GM23338 (cell line): ENCODE measurements around the gene KLK11. TPM values are rescaled to one million over a fixed set of nuclear protein-coding genes. Genes with fewer than 3 reads are reported as not detected.

ENCODE experiments used
- ATAC-seq: fragments of 200-7000 bp; cut with Tn5 transposase; 3 replicates; pipeline ENCODE4 v1.9.1; 2020
- DNase-seq: peaks from one replicate; pipeline ENCODE4 v3.0.0-alpha.2; 2015; ENCODE audit warnings: low spot score
- H2AFZ ChIP-seq: fragments of 200-600 bp; sonication (generic); 2 replicates; pipeline ENCODE4 v1.8.0; 2016; ENCODE audit warnings: antibody characterized with exemption, mild to moderate bottlenecking, moderate library complexity
- H3F3A ChIP-seq: fragments of 200-600 bp; sonication (generic); replicated peaks from 2 replicates; pipeline ENCODE4 v1.8.0; 2017; ENCODE audit warnings: antibody characterized with exemption, mixed run types, low read depth
- H3K27ac ChIP-seq: fragments of 200-600 bp; sonication (generic); 2 replicates; pipeline ENCODE4 v1.6.1; 2016; ENCODE audit warnings: low read depth
- H3K27me3 ChIP-seq: fragments of 200-600 bp; sonication (generic); 2 replicates; pipeline ENCODE4 v1.8.0; 2016; ENCODE audit warnings: mild to moderate bottlenecking, mixed run types, moderate library complexity; ENCODE audit not compliant: insufficient read depth
- H3K36me3 ChIP-seq: fragments of 200-600 bp; sonication (generic); 2 replicates; pipeline ENCODE4 v1.8.0; 2016; ENCODE audit warnings: mild to moderate bottlenecking; ENCODE audit not compliant: insufficient read depth
- H3K4me1 ChIP-seq: fragments of 200-600 bp; sonication (generic); 2 replicates; pipeline ENCODE4 v1.8.0; 2016; ENCODE audit warnings: mild to moderate bottlenecking, moderate library complexity; ENCODE audit not compliant: insufficient read depth
- H3K4me2 ChIP-seq: fragments of 200-600 bp; sonication (generic); 2 replicates; pipeline ENCODE4 v1.7.1; 2017; ENCODE audit warnings: mixed run types
- H3K4me3 ChIP-seq: fragments of 200-600 bp; sonication (generic); 2 replicates; pipeline ENCODE4 v1.6.1; 2016; ENCODE audit warnings: mixed run types
- H3K79me2 ChIP-seq: fragments of 200-600 bp; sonication (generic); replicated peaks from 2 replicates; pipeline ENCODE4 v1.8.0; 2017; ENCODE audit warnings: mild to moderate bottlenecking; ENCODE audit not compliant: insufficient read depth
- H3K9me2 ChIP-seq: fragments of 200-600 bp; sonication (generic); 2 replicates; pipeline ENCODE4 v1.8.0; 2017; ENCODE audit not compliant: insufficient read depth
- H4K20me1 ChIP-seq: fragments of 200-600 bp; sonication (generic); replicated peaks from 2 replicates; pipeline ENCODE4 v1.8.0; 2017; ENCODE audit warnings: mild to moderate bottlenecking; ENCODE audit not compliant: insufficient read depth
- H3K27ac Mint-ChIP-seq: 2 replicates; pipeline ENCODE4 v1.8.0; 2020; ENCODE audit warnings: inconsistent platforms, mild to moderate bottlenecking, moderate library complexity, mixed read lengths
- H3K27me3 Mint-ChIP-seq: 3 replicates; pipeline ENCODE4 v1.8.0; 2022; ENCODE audit warnings: low read depth, mild to moderate bottlenecking, moderate library complexity, mixed read lengths, inconsistent platforms; ENCODE audit not compliant: insufficient read depth, poor library complexity
- H3K36me3 Mint-ChIP-seq: 3 replicates; pipeline ENCODE4 v1.8.0; 2021; ENCODE audit warnings: low read depth, mild to moderate bottlenecking, inconsistent platforms, moderate library complexity, mixed read lengths
- H3K4me1 Mint-ChIP-seq: 3 replicates; pipeline ENCODE4 v1.8.0; 2020; ENCODE audit warnings: mild to moderate bottlenecking, inconsistent platforms, mixed read lengths
- H3K4me3 Mint-ChIP-seq: 3 replicates; pipeline ENCODE4 v1.8.0; 2021; ENCODE audit warnings: moderate library complexity, mild to moderate bottlenecking, inconsistent platforms, mixed read lengths
- H3K9me3 Mint-ChIP-seq: 3 replicates; pipeline ENCODE4 v1.8.0; 2020; ENCODE audit warnings: moderate library complexity, mild to moderate bottlenecking, inconsistent platforms, mixed read lengths
- CREB1 ChIP-seq: fragments of 250-450 bp; sonication (Bioruptor Pico); IDR thresholded peaks from 2 replicates; pipeline ENCODE4 v1.5.0; 2020; ENCODE audit warnings: low read depth, mild to moderate bottlenecking, moderate library complexity
- EZH2 ChIP-seq: fragments of 200-600 bp; sonication (generic); IDR thresholded peaks from one replicate; pipeline ENCODE4 v1.8.0; 2017; ENCODE audit warnings: antibody characterized with exemption, mild to moderate bottlenecking, low read depth; ENCODE audit not compliant: unreplicated experiment
- EZH2phosphoT487 ChIP-seq: fragments of 200-600 bp; sonication (generic); IDR thresholded peaks from one replicate; pipeline ENCODE4 v1.8.1; 2018; ENCODE audit warnings: antibody characterized with exemption; ENCODE audit not compliant: unreplicated experiment
- JUNB ChIP-seq: IDR thresholded peaks from one replicate; pipeline ENCODE4 v1.6.1; 2016; ENCODE audit warnings: antibody characterized with exemption; ENCODE audit not compliant: unreplicated experiment
- ZNF331 ChIP-seq: fragments of 250-450 bp; sonication (Bioruptor Pico); IDR thresholded peaks from 2 replicates; pipeline ENCODE4 v1.5.0; 2020; ENCODE audit warnings: low read depth, mild to moderate bottlenecking, moderate library complexity
- polyA plus RNA-seq: library from polyadenylated mRNA; unstranded; fragments of >200 nt; fragmentation: Nextera tagmentation; extraction: Ambion mirVana; gene quantifications from 2 replicates; pipeline ENCODE4 v1.2.1, GENCODE V29; 2016
- total RNA-seq: library from RNA; depleted of rRNA; stranded (reverse); fragments of >200 nt; shearing (Covaris generic); gene quantifications from 2 replicates; pipeline ENCODE4 v1.2.3, GENCODE V29; 2014
- TF ChIP-seq, protein P1 (sequence below): IDR thresholded peaks from one replicate; pipeline ENCODE4 v1.6.1; 2018; ENCODE audit warnings: antibody characterized with exemption; ENCODE audit not compliant: unreplicated experiment
- TF ChIP-seq, protein P2 (sequence below), 2 experiments: fragments of 200-600 bp in 1 of 2; sonication (generic) in 1 of 2; conservative IDR thresholded peaks; 2 replicates each; pipeline versions ENCODE4 v1.5.1 to v1.6.1; 2016 to 2017; ENCODE audit warnings: antibody characterized with exemption in 2 of 2, low read depth in 2 of 2, mild to moderate bottlenecking in 2 of 2, moderate library complexity in 1 of 2
- TF ChIP-seq, protein P3 (sequence below): IDR thresholded peaks from 2 replicates; pipeline ENCODE4 v1.6.1; 2016; ENCODE audit warnings: antibody characterized with exemption
- TF ChIP-seq, protein P4 (sequence below): fragments of 250-450 bp; sonication (Bioruptor Pico); IDR thresholded peaks from 2 replicates; pipeline ENCODE4 v1.5.0; 2020; ENCODE audit warnings: mild to moderate bottlenecking, moderate library complexity

KLK11 gene
- total and polyA plus RNA-seq, 2 experiments from 2014 or later: not detected

DNA sequence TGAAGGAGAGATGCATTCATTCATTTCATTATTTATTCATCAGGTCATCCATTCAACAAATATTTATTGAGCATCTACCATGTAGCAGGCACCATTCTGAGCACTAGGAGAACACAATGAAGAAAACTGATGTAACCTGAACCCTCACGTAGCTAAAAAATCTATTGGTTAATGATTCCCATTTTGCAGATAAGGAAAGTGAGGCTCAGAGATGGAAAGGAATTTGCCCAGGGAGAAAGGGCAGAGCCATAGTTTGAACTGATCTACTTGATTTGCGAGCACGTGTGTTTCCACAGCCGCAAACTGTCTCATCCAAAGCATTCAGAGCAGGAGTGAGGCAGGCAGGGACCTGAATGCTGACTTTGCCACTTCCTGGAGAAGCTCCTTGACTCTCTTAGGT is 27.7 kb downstream of the KLK11 start (continued):
- TF ChIP-seq, protein P1, sequence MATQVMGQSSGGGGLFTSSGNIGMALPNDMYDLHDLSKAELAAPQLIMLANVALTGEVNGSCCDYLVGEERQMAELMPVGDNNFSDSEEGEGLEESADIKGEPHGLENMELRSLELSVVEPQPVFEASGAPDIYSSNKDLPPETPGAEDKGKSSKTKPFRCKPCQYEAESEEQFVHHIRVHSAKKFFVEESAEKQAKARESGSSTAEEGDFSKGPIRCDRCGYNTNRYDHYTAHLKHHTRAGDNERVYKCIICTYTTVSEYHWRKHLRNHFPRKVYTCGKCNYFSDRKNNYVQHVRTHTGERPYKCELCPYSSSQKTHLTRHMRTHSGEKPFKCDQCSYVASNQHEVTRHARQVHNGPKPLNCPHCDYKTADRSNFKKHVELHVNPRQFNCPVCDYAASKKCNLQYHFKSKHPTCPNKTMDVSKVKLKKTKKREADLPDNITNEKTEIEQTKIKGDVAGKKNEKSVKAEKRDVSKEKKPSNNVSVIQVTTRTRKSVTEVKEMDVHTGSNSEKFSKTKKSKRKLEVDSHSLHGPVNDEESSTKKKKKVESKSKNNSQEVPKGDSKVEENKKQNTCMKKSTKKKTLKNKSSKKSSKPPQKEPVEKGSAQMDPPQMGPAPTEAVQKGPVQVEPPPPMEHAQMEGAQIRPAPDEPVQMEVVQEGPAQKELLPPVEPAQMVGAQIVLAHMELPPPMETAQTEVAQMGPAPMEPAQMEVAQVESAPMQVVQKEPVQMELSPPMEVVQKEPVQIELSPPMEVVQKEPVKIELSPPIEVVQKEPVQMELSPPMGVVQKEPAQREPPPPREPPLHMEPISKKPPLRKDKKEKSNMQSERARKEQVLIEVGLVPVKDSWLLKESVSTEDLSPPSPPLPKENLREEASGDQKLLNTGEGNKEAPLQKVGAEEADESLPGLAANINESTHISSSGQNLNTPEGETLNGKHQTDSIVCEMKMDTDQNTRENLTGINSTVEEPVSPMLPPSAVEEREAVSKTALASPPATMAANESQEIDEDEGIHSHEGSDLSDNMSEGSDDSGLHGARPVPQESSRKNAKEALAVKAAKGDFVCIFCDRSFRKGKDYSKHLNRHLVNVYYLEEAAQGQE: no peak
- TF ChIP-seq EZH2: no peak
- no peak for TF ChIP-seq EZH2phosphoT487
- TF ChIP-seq, protein P2, sequence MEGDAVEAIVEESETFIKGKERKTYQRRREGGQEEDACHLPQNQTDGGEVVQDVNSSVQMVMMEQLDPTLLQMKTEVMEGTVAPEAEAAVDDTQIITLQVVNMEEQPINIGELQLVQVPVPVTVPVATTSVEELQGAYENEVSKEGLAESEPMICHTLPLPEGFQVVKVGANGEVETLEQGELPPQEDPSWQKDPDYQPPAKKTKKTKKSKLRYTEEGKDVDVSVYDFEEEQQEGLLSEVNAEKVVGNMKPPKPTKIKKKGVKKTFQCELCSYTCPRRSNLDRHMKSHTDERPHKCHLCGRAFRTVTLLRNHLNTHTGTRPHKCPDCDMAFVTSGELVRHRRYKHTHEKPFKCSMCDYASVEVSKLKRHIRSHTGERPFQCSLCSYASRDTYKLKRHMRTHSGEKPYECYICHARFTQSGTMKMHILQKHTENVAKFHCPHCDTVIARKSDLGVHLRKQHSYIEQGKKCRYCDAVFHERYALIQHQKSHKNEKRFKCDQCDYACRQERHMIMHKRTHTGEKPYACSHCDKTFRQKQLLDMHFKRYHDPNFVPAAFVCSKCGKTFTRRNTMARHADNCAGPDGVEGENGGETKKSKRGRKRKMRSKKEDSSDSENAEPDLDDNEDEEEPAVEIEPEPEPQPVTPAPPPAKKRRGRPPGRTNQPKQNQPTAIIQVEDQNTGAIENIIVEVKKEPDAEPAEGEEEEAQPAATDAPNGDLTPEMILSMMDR (conservative IDR thresholded peaks at IDR 0.05; ENCODE audit: low read depth in 2 of 2): no peak
- TF ChIP-seq, protein P3, sequence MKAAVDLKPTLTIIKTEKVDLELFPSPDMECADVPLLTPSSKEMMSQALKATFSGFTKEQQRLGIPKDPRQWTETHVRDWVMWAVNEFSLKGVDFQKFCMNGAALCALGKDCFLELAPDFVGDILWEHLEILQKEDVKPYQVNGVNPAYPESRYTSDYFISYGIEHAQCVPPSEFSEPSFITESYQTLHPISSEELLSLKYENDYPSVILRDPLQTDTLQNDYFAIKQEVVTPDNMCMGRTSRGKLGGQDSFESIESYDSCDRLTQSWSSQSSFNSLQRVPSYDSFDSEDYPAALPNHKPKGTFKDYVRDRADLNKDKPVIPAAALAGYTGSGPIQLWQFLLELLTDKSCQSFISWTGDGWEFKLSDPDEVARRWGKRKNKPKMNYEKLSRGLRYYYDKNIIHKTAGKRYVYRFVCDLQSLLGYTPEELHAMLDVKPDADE: no peak
- no peak for TF ChIP-seq CREB1 (CRISPR knock-in tag)

DNA sequence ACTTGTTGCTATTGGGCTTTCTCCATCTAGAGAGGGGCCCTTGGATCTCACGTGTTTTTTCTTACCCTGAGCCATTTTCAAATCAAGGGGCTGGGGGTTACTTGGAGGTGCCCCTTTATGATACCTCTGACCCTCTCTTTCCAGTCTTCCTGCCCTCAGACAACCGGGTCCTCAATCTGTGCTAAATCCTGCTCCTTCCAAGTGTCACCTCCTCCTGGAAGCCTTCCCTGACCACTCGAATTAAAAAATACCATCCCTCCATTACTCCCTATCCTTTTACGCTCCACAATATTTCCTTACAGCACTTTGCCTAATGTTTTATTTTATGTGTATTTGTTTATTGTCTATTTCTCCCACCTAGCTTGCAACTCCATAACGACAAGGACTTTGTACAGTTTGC is 28.4 kb downstream of the KLK11 start:
- Mint-ChIP-seq H3K27me3 (peaks cover 26% of the 10 kb centered on the region), H3K4me3 (no peak overlapping the region), H3K36me3 (no peaks in the 10 kb centered on the region), H3K9me3 (peaks cover 7% of the 10 kb centered on the region), H3K27ac (no peak overlapping the region), H3K4me1 (peaks cover 19% of the 10 kb centered on the region)
- Histone ChIP-seq H3K4me1 (peaks cover 15% of the 10 kb centered on the region), H4K20me1 (no peaks in the 10 kb centered on the region), H2AFZ (no peak overlapping the region), H3K4me2 (no peak overlapping the region), H3K4me3 (no peak overlapping the region), H3F3A (no peaks in the 10 kb centered on the region), H3K27ac (no peak overlapping the region), H3K36me3 (no peaks in the 10 kb centered on the region), H3K9me2 (no peaks in the 10 kb centered on the region), H3K27me3 (no peaks in the 10 kb centered on the region), H3K79me2 (no peaks in the 10 kb centered on the region)
- ATAC-seq (no peak), DNase-seq (no peak)
- TF ChIP-seq, protein P4, sequence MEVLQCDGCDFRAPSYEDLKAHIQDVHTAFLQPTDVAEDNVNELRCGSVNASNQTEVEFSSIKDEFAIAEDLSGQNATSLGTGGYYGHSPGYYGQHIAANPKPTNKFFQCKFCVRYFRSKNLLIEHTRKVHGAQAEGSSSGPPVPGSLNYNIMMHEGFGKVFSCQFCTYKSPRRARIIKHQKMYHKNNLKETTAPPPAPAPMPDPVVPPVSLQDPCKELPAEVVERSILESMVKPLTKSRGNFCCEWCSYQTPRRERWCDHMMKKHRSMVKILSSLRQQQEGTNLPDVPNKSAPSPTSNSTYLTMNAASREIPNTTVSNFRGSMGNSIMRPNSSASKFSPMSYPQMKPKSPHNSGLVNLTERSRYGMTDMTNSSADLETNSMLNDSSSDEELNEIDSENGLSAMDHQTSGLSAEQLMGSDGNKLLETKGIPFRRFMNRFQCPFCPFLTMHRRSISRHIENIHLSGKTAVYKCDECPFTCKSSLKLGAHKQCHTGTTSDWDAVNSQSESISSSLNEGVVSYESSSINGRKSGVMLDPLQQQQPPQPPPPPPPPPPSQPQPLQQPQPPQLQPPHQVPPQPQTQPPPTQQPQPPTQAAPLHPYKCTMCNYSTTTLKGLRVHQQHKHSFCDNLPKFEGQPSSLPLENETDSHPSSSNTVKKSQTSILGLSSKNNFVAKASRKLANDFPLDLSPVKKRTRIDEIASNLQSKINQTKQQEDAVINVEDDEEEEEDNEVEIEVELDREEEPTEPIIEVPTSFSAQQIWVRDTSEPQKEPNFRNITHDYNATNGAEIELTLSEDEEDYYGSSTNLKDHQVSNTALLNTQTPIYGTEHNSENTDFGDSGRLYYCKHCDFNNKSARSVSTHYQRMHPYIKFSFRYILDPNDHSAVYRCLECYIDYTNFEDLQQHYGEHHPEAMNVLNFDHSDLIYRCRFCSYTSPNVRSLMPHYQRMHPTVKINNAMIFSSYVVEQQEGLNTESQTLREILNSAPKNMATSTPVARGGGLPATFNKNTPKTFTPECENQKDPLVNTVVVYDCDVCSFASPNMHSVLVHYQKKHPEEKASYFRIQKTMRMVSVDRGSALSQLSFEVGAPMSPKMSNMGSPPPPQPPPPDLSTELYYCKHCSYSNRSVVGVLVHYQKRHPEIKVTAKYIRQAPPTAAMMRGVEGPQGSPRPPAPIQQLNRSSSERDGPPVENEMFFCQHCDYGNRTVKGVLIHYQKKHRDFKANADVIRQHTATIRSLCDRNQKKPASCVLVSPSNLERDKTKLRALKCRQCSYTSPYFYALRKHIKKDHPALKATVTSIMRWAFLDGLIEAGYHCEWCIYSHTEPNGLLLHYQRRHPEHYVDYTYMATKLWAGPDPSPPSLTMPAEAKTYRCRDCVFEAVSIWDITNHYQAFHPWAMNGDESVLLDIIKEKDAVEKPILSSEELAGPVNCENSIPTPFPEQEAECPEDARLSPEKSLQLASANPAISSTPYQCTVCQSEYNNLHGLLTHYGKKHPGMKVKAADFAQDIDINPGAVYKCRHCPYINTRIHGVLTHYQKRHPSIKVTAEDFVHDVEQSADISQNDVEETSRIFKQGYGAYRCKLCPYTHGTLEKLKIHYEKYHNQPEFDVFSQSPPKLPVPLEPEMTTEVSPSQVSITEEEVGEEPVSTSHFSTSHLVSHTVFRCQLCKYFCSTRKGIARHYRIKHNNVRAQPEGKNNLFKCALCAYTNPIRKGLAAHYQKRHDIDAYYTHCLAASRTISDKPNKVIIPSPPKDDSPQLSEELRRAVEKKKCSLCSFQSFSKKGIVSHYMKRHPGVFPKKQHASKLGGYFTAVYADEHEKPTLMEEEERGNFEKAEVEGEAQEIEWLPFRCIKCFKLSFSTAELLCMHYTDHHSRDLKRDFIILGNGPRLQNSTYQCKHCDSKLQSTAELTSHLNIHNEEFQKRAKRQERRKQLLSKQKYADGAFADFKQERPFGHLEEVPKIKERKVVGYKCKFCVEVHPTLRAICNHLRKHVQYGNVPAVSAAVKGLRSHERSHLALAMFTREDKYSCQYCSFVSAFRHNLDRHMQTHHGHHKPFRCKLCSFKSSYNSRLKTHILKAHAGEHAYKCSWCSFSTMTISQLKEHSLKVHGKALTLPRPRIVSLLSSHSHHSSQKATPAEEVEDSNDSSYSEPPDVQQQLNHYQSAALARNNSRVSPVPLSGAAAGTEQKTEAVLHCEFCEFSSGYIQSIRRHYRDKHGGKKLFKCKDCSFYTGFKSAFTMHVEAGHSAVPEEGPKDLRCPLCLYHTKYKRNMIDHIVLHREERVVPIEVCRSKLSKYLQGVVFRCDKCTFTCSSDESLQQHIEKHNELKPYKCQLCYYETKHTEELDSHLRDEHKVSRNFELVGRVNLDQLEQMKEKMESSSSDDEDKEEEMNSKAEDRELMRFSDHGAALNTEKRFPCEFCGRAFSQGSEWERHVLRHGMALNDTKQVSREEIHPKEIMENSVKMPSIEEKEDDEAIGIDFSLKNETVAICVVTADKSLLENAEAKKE: no peak
- TF ChIP-seq JUNB (no peak), CREB1 (CRISPR knock-in tag) (no peak), EZH2phosphoT487 (no peak), ZNF331 (CRISPR knock-in tag) (no peak)
- TF ChIP-seq, protein P3: no peak
